ENCODE data around the gene URGCP.

Gene URGCP

GRCh38 chr7:43884617-43885016 is 21.8 kb downstream of the URGCP start:
- no peaks in the 10 kb centered on the region for H3K9me3 ChIP-seq (ENCODE audit: low read length)
- peaks cover 7% of the 10 kb centered on the region for H3K4me1 ChIP-seq (ENCODE audit: insufficient read depth, low read length, severe bottlenecking)
- H3F3A ChIP-seq (ENCODE audit: insufficient read depth, low read length): no peaks in the 10 kb centered on the region
- H3K27ac ChIP-seq (ENCODE audit: low read depth, low read length, poor library complexity, severe bottlenecking): no peak overlapping the region
- peaks cover 9% of the 10 kb centered on the region for H3K79me2 ChIP-seq (ENCODE audit: insufficient read depth, low read length)
- TF ChIP-seq EZH2 (IDR thresholded peaks at IDR 0.05; ENCODE audit: borderline replicate concordance, low read length): no peak
- TF ChIP-seq, protein P1, sequence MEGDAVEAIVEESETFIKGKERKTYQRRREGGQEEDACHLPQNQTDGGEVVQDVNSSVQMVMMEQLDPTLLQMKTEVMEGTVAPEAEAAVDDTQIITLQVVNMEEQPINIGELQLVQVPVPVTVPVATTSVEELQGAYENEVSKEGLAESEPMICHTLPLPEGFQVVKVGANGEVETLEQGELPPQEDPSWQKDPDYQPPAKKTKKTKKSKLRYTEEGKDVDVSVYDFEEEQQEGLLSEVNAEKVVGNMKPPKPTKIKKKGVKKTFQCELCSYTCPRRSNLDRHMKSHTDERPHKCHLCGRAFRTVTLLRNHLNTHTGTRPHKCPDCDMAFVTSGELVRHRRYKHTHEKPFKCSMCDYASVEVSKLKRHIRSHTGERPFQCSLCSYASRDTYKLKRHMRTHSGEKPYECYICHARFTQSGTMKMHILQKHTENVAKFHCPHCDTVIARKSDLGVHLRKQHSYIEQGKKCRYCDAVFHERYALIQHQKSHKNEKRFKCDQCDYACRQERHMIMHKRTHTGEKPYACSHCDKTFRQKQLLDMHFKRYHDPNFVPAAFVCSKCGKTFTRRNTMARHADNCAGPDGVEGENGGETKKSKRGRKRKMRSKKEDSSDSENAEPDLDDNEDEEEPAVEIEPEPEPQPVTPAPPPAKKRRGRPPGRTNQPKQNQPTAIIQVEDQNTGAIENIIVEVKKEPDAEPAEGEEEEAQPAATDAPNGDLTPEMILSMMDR (IDR thresholded peaks at IDR 0.05; ENCODE audit: low read length): no peak
- no peak overlapping the region for H2AFZ ChIP-seq (ENCODE audit: low read length)
- no peak overlapping the region for H3K4me3 ChIP-seq (ENCODE audit: low read depth, low read length, poor library complexity, severe bottlenecking)
- no peaks in the 10 kb centered on the region for H3K27me3 ChIP-seq (ENCODE audit: insufficient read depth, low read length)
- no peak overlapping the region for H3K9ac ChIP-seq (ENCODE audit: low read length)
- H3K36me3 ChIP-seq (ENCODE audit: insufficient read depth, low read length): peaks cover 68% of the 10 kb centered on the region
- H3K4me2 ChIP-seq (ENCODE audit: low read length): no peak overlapping the region
- H4K20me1 ChIP-seq (ENCODE audit: insufficient read depth, low read length): no peaks in the 10 kb centered on the region
- H3K9me2 ChIP-seq (ENCODE audit: low read depth, low read length): no peaks in the 10 kb centered on the region

GRCh38 chr7:43884209-43884608 is 22.2 kb downstream of the URGCP start:
- peaks cover 9% of the 10 kb centered on the region for H3K79me2 ChIP-seq (ENCODE audit: insufficient read depth, low read length)
- no peaks in the 10 kb centered on the region for H3K9me3 ChIP-seq (ENCODE audit: low read length)
- no peaks in the 10 kb centered on the region for H3K9me2 ChIP-seq (ENCODE audit: low read depth, low read length)
- H4K20me1 ChIP-seq (ENCODE audit: insufficient read depth, low read length): no peaks in the 10 kb centered on the region
- peaks cover 3% of the 10 kb centered on the region for H3K4me1 ChIP-seq (ENCODE audit: insufficient read depth, low read length, severe bottlenecking)
- no peaks in the 10 kb centered on the region for H3K27me3 ChIP-seq (ENCODE audit: insufficient read depth, low read length)
- no peak overlapping the region for H3K4me2 ChIP-seq (ENCODE audit: low read length)
- TF ChIP-seq EZH2 (IDR thresholded peaks at IDR 0.05; ENCODE audit: borderline replicate concordance, low read length): no peak
- TF ChIP-seq, protein P1 (IDR thresholded peaks at IDR 0.05; ENCODE audit: low read length): no peak
- no peak overlapping the region for H2AFZ ChIP-seq (ENCODE audit: low read length)
- H3K27ac ChIP-seq (ENCODE audit: low read depth, low read length, poor library complexity, severe bottlenecking): no peak overlapping the region
- no peaks in the 10 kb centered on the region for H3F3A ChIP-seq (ENCODE audit: insufficient read depth, low read length)
- no peak overlapping the region for H3K9ac ChIP-seq (ENCODE audit: low read length)
- H3K4me3 ChIP-seq (ENCODE audit: low read depth, low read length, poor library complexity, severe bottlenecking): no peak overlapping the region
- H3K36me3 ChIP-seq (ENCODE audit: insufficient read depth, low read length): peaks cover 72% of the 10 kb centered on the region

DNA sequence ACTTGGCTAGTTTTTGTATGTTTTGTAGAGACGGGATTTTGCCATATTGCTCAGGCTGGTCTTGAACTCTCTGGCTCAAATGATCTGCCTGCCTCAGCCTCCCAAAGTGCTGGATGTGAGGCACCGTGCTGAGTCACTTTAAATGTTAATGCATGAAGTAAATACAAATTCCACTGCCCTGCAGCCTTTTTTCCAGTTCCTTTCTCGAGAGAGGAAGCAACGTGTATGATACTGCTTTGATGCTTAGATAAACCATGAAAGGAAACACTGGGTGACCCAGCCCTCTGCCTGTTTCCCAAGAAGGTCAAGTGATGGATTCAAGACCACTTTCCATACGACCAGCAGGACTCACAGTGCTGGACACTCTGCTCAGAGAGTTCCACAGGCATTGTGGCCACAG is 25.8 kb downstream of the URGCP start:
- Histone ChIP-seq H3K79me2 (ENCODE audit: insufficient read depth, low read length) (no peaks in the 10 kb centered on the region), H2AFZ (ENCODE audit: low read length) (no peak overlapping the region), H3K9me3 (ENCODE audit: low read length) (no peaks in the 10 kb centered on the region), H3K4me1 (ENCODE audit: insufficient read depth, low read length, severe bottlenecking) (peaks cover 22% of the 10 kb centered on the region), H3F3A (ENCODE audit: insufficient read depth, low read length) (no peaks in the 10 kb centered on the region), H3K9ac (ENCODE audit: low read length) (no peak overlapping the region), H3K4me2 (ENCODE audit: low read length) (no peak overlapping the region), H3K36me3 (ENCODE audit: insufficient read depth, low read length) (peaks cover 90% of the 10 kb centered on the region), H3K27me3 (ENCODE audit: insufficient read depth, low read length) (no peaks in the 10 kb centered on the region), H3K4me3 (ENCODE audit: low read depth, low read length, poor library complexity, severe bottlenecking) (no peak overlapping the region), H3K27ac (ENCODE audit: low read depth, low read length, poor library complexity, severe bottlenecking) (no peak overlapping the region), H4K20me1 (ENCODE audit: insufficient read depth, low read length) (no peaks in the 10 kb centered on the region), H3K9me2 (ENCODE audit: low read depth, low read length) (no peaks in the 10 kb centered on the region)
- TF ChIP-seq, protein P1 (IDR thresholded peaks at IDR 0.05; ENCODE audit: low read length): no peak
- no peak for TF ChIP-seq EZH2 (IDR thresholded peaks at IDR 0.05; ENCODE audit: borderline replicate concordance, low read length)
